ENCODE data around the gene RNF175.

RNF175 gene

DNA sequence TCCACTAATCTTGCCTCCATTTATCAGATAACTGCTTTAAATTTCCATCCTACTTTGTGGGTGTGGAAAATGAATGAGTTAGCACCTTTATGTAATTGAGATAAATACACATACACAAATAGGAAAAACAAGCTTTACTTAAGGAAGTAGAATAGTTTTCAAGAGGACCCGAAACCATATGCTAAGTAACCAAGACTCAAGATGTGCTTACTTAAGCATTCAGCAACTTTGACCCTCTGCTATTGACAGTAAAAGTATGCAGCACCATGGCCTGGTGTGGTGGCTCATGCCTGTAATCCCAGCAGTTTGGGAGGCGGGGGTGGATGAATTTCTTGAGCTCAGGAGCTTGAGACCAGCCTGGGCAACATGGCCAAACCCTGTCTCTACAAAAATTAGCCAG, 29.9 kb downstream of the RNF175 start:
- no peak overlapping the region for H3K27ac ChIP-seq (ENCODE audit: insufficient read depth in 1 of 2, low read depth in 1 of 2, low read length in 2 of 2, poor library complexity in 1 of 2, severe bottlenecking in 2 of 2)
- H3K27me3 ChIP-seq (replicated peaks in 2 of 5; ENCODE audit: control insufficient read depth in 4 of 5, insufficient read depth in 5 of 5, low read length in 4 of 5), result no peaks in the 10 kb centered on the region
- H3K36me3 ChIP-seq (ENCODE audit: control insufficient read depth in 4 of 4, insufficient read depth in 4 of 4, low read length in 3 of 4), result no peaks in the 10 kb centered on the region
- CTCF ChIA-PET, result interaction anchor here (0.9 to 1.5 kb wide), 2 partner anchors 20 to 51 kb away, joined by 3 to 4 read pairs; no protein-coding TSS in a partner anchor
- no peaks in the 10 kb centered on the region for H3K9me3 ChIP-seq (ENCODE audit: control extremely low read depth in 1 of 5, control insufficient read depth in 4 of 5, insufficient read depth in 2 of 5, low read depth in 1 of 5, low read length in 4 of 5)
- POLR2A ChIA-PET, result no interaction called here
- H3K4me1 ChIP-seq (ENCODE audit: control extremely low read depth in 1 of 4, control insufficient read depth in 4 of 4, insufficient read depth in 4 of 4, low read length in 3 of 4), result peaks cover 0 to 8% (median 2%) of the 10 kb centered on the region in 4 experiments
- no peak for DNase-seq
- H3K4me3 ChIP-seq (ENCODE audit: control insufficient read depth in 1 of 7, extremely low read depth in 1 of 7, insufficient read depth in 4 of 7, low read depth in 2 of 7, low read length in 6 of 7), result no peak overlapping the region
- 100% methylated on average over 2 of the region's 2 CpGs for WGBS (ENCODE audit: insufficient coverage)

DNA sequence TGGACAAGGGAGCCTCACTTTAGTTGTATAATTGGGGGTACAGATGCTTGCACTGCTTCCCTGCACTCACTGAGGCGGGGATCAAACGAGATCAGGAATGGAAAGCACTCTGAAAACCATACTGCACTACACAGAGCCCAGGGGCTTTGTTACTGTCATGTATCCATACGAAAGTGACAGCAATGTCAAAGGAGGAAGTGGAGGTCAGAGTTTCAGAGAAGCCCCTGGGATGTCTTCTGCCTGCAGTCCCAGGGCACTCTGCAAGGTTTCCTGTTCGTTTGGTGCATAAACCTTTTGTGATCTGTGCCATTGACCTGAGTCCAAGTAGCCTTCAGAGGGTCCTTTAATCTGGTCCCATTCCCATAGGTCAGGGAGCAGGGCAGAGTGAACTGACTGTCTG, 31.2 kb downstream of the RNF175 start:
- WGBS (ENCODE audit: insufficient coverage), result 89% methylated on average over 4 of the region's 4 CpGs

DNA sequence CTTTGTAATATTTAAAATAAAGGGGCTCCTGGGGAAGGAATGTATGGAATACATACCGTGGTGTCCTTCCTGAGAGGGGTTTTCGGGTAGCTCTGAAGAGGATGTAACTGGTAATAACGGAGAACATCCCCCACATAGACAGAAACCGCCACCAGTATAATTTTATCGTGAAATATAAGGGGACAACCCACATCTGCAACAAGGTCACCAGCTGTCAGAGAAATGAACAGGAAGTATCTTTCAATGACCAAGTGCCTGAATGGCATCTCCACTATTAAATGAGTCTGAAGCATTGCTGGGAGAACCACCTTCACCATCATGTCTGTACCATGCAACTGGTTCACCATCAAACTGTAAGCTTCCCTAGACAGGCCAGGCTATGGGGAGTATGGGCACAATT, 31.7 kb downstream of the RNF175 start:
- CTCF ChIA-PET, result no interaction called here
- POLR2A ChIA-PET, result no interaction called here
- H3K9me3 ChIP-seq (ENCODE audit: control extremely low read depth in 1 of 5, control insufficient read depth in 4 of 5, insufficient read depth in 2 of 5, low read depth in 1 of 5, low read length in 4 of 5), result no peaks in the 10 kb centered on the region
- H3K4me1 ChIP-seq (ENCODE audit: control extremely low read depth in 1 of 4, control insufficient read depth in 4 of 4, insufficient read depth in 4 of 4, low read length in 3 of 4), result peaks cover 0 to 8% (median 2%) of the 10 kb centered on the region in 4 experiments
- no peak overlapping the region for H3K27ac ChIP-seq (ENCODE audit: insufficient read depth in 1 of 2, low read depth in 1 of 2, low read length in 2 of 2, poor library complexity in 1 of 2, severe bottlenecking in 2 of 2)
- H3K4me3 ChIP-seq (ENCODE audit: control insufficient read depth in 1 of 7, extremely low read depth in 1 of 7, insufficient read depth in 4 of 7, low read depth in 2 of 7, low read length in 6 of 7), result no peak overlapping the region
- H3K27me3 ChIP-seq (replicated peaks in 2 of 5; ENCODE audit: control insufficient read depth in 4 of 5, insufficient read depth in 5 of 5, low read length in 4 of 5), result no peaks in the 10 kb centered on the region
- no peak for DNase-seq
- 94% methylated on average over 3 of the region's 5 CpGs for WGBS (ENCODE audit: insufficient coverage)
- H3K36me3 ChIP-seq (ENCODE audit: control insufficient read depth in 4 of 4, insufficient read depth in 4 of 4, low read length in 3 of 4), result no peaks in the 10 kb centered on the region

More for the DNA sequence above, 31.2 kb downstream of the RNF175 start:
- Histone ChIP-seq H3K9me3 (ENCODE audit: control extremely low read depth in 1 of 5, control insufficient read depth in 4 of 5, insufficient read depth in 2 of 5, low read depth in 1 of 5, low read length in 4 of 5) (no peaks in the 10 kb centered on the region), H3K36me3 (ENCODE audit: control insufficient read depth in 4 of 4, insufficient read depth in 4 of 4, low read length in 3 of 4) (no peaks in the 10 kb centered on the region), H3K27ac (ENCODE audit: insufficient read depth in 1 of 2, low read depth in 1 of 2, low read length in 2 of 2, poor library complexity in 1 of 2, severe bottlenecking in 2 of 2) (no peak overlapping the region), H3K4me3 (ENCODE audit: control insufficient read depth in 1 of 7, extremely low read depth in 1 of 7, insufficient read depth in 4 of 7, low read depth in 2 of 7, low read length in 6 of 7) (no peak overlapping the region), H3K27me3 (replicated peaks in 2 of 5; ENCODE audit: control insufficient read depth in 4 of 5, insufficient read depth in 5 of 5, low read length in 4 of 5) (no peaks in the 10 kb centered on the region), H3K4me1 (ENCODE audit: control extremely low read depth in 1 of 4, control insufficient read depth in 4 of 4, insufficient read depth in 4 of 4, low read length in 3 of 4) (peaks cover 0 to 8% (median 2%) of the 10 kb centered on the region in 4 experiments)
- ChIA-PET POLR2A (no interaction called here), CTCF (interaction anchor here (0.7 kb wide), 1 partner anchor 14 kb away, joined by 3 read pairs; no protein-coding TSS in a partner anchor)
- no peak for DNase-seq

DNA sequence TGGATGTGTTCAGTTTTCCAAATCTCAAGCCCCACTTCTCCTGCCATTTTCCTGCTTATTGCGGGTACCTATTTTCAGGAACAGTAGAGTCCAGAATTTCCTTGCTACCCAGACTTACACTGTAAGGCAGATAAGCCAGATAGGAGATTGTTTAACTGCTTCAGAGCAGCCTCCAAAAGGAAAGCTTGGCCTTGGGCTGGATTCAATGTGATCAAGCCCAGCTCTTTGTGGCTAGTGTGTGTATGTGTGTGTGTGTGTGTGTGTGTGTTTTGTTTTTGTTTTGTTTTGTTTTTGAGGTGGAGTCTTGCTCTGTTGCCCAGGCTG, 34.0 kb downstream of the RNF175 start:
- no peaks in the 10 kb centered on the region for H3K9me3 ChIP-seq (ENCODE audit: control extremely low read depth in 1 of 5, control insufficient read depth in 4 of 5, insufficient read depth in 2 of 5, low read depth in 1 of 5, low read length in 4 of 5)
- 100% methylated on average over 1 of the region's 1 CpG for WGBS (ENCODE audit: insufficient coverage)
- H3K4me3 ChIP-seq (ENCODE audit: control insufficient read depth in 1 of 7, extremely low read depth in 1 of 7, insufficient read depth in 4 of 7, low read depth in 2 of 7, low read length in 6 of 7), result no peak overlapping the region
- no peak for DNase-seq
- H3K4me1 ChIP-seq (ENCODE audit: control extremely low read depth in 1 of 4, control insufficient read depth in 4 of 4, insufficient read depth in 4 of 4, low read length in 3 of 4), result peaks cover 0 to 8% (median 2%) of the 10 kb centered on the region in 4 experiments
- H3K27ac ChIP-seq (ENCODE audit: insufficient read depth in 1 of 2, low read depth in 1 of 2, low read length in 2 of 2, poor library complexity in 1 of 2, severe bottlenecking in 2 of 2), result no peak overlapping the region
- H3K36me3 ChIP-seq (ENCODE audit: control insufficient read depth in 4 of 4, insufficient read depth in 4 of 4, low read length in 3 of 4), result no peaks in the 10 kb centered on the region
- ChIA-PET CTCF (interaction anchor here (1.0 to 1.5 kb wide), 2 partner anchors 8 to 18 kb away, joined by 3 to 4 read pairs; no protein-coding TSS in a partner anchor), POLR2A (no interaction called here)
- H3K27me3 ChIP-seq (replicated peaks in 2 of 5; ENCODE audit: control insufficient read depth in 4 of 5, insufficient read depth in 5 of 5, low read length in 4 of 5), result no peaks in the 10 kb centered on the region

DNA sequence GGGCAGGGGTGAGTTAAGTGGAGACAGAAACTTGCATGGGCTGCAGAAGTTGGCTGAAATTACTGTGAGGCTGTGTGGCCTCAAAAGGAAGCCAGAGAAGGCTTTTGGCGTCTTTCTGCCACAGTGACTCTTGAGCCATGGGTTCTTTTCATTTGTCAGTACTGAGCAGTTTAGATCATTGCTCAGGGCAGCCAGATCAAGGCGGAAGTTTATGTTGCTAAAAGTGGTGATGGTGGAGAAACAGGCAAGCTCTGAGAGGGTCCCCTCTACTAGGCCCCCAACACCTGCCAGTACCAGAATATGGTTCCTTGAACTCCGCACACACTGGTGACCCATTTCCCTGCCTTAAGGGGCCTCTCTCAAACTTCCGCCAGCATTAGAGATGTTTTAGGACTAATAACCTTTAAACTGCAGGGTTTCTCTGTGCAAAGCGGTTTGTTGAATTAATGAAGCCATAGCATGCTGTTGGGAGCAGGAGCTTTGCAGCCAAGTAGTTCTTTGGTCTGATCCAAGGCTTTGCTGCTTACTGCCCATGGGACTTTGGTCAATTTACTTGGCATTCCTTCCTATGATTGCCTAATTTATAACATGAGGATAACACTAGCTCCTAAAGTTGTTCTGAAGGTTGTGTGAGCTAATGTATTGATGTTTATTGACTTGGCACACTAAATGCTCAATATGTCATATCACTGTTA, 34.5 kb downstream of the RNF175 start:
- H3K9me3 ChIP-seq (ENCODE audit: control extremely low read depth in 1 of 5, control insufficient read depth in 4 of 5, insufficient read depth in 2 of 5, low read depth in 1 of 5, low read length in 4 of 5), result no peaks in the 10 kb centered on the region
- CTCF ChIA-PET, result interaction anchor here (1.0 to 1.5 kb wide), 3 partner anchors 8 to 18 kb away, joined by 3 to 5 read pairs (median 4); no protein-coding TSS in a partner anchor
- H3K27me3 ChIP-seq (replicated peaks in 2 of 5; ENCODE audit: control insufficient read depth in 4 of 5, insufficient read depth in 5 of 5, low read length in 4 of 5), result no peaks in the 10 kb centered on the region
- WGBS (ENCODE audit: insufficient coverage), result 97% methylated on average over 5 of the region's 5 CpGs
- H3K27ac ChIP-seq (ENCODE audit: insufficient read depth in 1 of 2, low read depth in 1 of 2, low read length in 2 of 2, poor library complexity in 1 of 2, severe bottlenecking in 2 of 2), result no peak overlapping the region
- H3K4me3 ChIP-seq (ENCODE audit: control insufficient read depth in 1 of 7, extremely low read depth in 1 of 7, insufficient read depth in 4 of 7, low read depth in 2 of 7, low read length in 6 of 7), result no peak overlapping the region
- POLR2A ChIA-PET, result interaction anchor here (0.6 kb wide), 1 partner anchor 105 kb away, joined by 4 read pairs; no protein-coding TSS in a partner anchor
- H3K36me3 ChIP-seq (ENCODE audit: control insufficient read depth in 4 of 4, insufficient read depth in 4 of 4, low read length in 3 of 4), result no peaks in the 10 kb centered on the region
- peaks cover 0 to 8% (median 2%) of the 10 kb centered on the region in 4 experiments for H3K4me1 ChIP-seq (ENCODE audit: control extremely low read depth in 1 of 4, control insufficient read depth in 4 of 4, insufficient read depth in 4 of 4, low read length in 3 of 4)
- DNase-seq, result no peak

DNA sequence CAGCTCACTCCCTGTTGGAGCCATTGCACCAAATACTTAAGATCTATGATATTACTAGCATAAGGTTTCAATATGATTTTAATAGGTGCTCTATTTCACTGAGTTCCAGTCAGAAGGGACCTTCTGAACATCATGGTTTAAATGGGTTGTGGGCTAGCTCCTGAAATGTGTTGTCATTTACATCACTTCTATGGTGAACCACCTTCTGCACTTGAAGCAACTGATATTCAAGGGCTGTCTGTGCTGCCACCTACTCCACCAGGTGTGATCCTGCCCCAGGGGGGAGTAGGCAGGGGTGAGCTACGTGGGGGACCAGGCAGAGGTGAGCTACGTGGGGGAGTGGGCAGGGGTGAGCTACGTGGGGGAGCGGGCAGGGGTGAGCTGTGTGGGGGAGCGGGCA, 35.2 kb downstream of the RNF175 start:
- Histone ChIP-seq H3K4me1 (ENCODE audit: control extremely low read depth in 1 of 4, control insufficient read depth in 4 of 4, insufficient read depth in 4 of 4, low read length in 3 of 4) (peaks cover 0 to 8% (median 2%) of the 10 kb centered on the region in 4 experiments), H3K36me3 (ENCODE audit: control insufficient read depth in 4 of 4, insufficient read depth in 4 of 4, low read length in 3 of 4) (no peaks in the 10 kb centered on the region), H3K4me3 (ENCODE audit: control insufficient read depth in 1 of 7, extremely low read depth in 1 of 7, insufficient read depth in 4 of 7, low read depth in 2 of 7, low read length in 6 of 7) (no peak overlapping the region), H3K27ac (ENCODE audit: insufficient read depth in 1 of 2, low read depth in 1 of 2, low read length in 2 of 2, poor library complexity in 1 of 2, severe bottlenecking in 2 of 2) (no peak overlapping the region), H3K27me3 (replicated peaks in 2 of 5; ENCODE audit: control insufficient read depth in 4 of 5, insufficient read depth in 5 of 5, low read length in 4 of 5) (no peaks in the 10 kb centered on the region), H3K9me3 (ENCODE audit: control extremely low read depth in 1 of 5, control insufficient read depth in 4 of 5, insufficient read depth in 2 of 5, low read depth in 1 of 5, low read length in 4 of 5) (no peaks in the 10 kb centered on the region)
- DNase-seq, result no peak
- WGBS (ENCODE audit: insufficient coverage), result no CpG with 5 or more reads among the region's 5 CpGs
- POLR2A ChIA-PET, result no interaction called here
- CTCF ChIA-PET, result interaction anchor here (1.2 to 1.5 kb wide), 2 partner anchors 9 to 13 kb away, joined by 4 to 5 read pairs; no protein-coding TSS in a partner anchor

DNA sequence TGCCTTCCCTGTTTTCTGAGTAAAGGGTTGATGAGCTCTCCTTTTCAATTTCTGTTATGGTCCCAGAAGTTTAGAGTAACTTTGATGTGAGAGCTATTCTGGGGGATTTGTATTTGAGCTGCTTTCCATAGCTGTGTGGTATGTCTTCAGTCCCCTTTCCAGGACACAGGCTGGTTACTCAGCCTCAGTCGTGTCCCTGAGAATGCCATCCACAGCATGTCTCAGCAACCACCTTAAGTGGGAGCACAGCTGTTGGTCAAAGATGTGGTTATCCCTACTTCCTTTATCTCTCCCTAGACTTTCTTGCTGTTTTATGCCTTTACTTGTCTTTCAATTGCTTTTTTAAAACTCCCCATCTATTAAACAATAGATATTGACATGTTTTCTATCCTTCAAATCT, 37.8 kb downstream of the RNF175 start:
- POLR2A ChIA-PET, result no interaction called here
- WGBS (ENCODE audit: insufficient coverage), result 67% methylated on average over 1 of the region's 1 CpG
- CTCF ChIA-PET, result interaction anchor here (1.7 kb wide), 1 partner anchor 28 kb away, joined by 6 read pairs; no protein-coding TSS in a partner anchor

More for the DNA sequence above, 37.8 kb downstream of the RNF175 start:
- Histone ChIP-seq H3K27ac (ENCODE audit: insufficient read depth in 1 of 2, low read depth in 1 of 2, low read length in 2 of 2, poor library complexity in 1 of 2, severe bottlenecking in 2 of 2) (no peak overlapping the region), H3K36me3 (ENCODE audit: control insufficient read depth in 4 of 4, insufficient read depth in 4 of 4, low read length in 3 of 4) (no peaks in the 10 kb centered on the region), H3K4me3 (ENCODE audit: control insufficient read depth in 1 of 7, extremely low read depth in 1 of 7, insufficient read depth in 4 of 7, low read depth in 2 of 7, low read length in 6 of 7) (no peak overlapping the region), H3K4me1 (ENCODE audit: control extremely low read depth in 1 of 4, control insufficient read depth in 4 of 4, insufficient read depth in 4 of 4, low read length in 3 of 4) (peaks cover 0 to 3% (median 1%) of the 10 kb centered on the region in 4 experiments), H3K27me3 (replicated peaks in 2 of 5; ENCODE audit: control insufficient read depth in 4 of 5, insufficient read depth in 5 of 5, low read length in 4 of 5) (no peaks in the 10 kb centered on the region), H3K9me3 (ENCODE audit: control extremely low read depth in 1 of 5, control insufficient read depth in 4 of 5, insufficient read depth in 2 of 5, low read depth in 1 of 5, low read length in 4 of 5) (peaks cover 0 to 1% (median 0%) of the 10 kb centered on the region in 5 experiments)
- DNase-seq, result no peak
